ENCODE data around the gene PNLIPRP1. TPM values are rescaled to one million over a fixed set of nuclear protein-coding genes. Genes with fewer than 3 reads are reported as not detected.

PNLIPRP1 gene
- total and polyA plus RNA-seq, 2 of the 4 experiments (the other 2 are of a cell fraction) = not detected

DNA sequence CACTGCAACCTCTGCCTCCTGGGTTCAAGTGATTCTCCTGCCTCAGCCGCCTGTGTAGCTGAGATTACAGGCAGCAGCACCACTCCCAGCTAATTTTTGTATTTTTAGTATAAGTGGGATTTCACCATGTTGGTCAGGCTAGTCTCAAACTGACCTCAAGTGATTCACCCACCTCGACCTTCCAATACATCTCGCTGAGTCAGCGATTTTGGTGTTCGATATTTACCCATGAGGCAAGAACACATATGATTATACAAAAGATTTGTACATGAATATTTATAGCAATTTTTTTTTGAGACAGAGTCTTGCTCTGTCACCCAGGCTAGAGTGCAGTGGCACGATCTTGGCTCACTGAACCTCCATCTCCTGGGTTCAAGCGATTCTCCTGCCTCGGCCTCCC, 25.2 kb upstream of the PNLIPRP1 start:
- no peak overlapping the region for H2AFZ ChIP-seq (replicated peaks; ENCODE audit: low read length, poor library complexity)
- WGBS, 2 experiments (ENCODE audit: extremely low coverage in 2 of 2, insufficient read length in 1 of 2) = no CpG with 5 or more reads among the region's 8 CpGs
- POLR2A ChIA-PET (ENCODE audit: unreplicated experiment) = no interaction called here
- no peaks in the 10 kb centered on the region for H3K27me3 ChIP-seq (ENCODE audit: control insufficient read depth, insufficient read depth, low read length)
- H4K5ac ChIP-seq (ENCODE audit: low read depth, low read length) = no peak overlapping the region
- no peaks in the 10 kb centered on the region for H4K20me1 ChIP-seq (ENCODE audit: insufficient read depth, low read length)
- H3K79me1 ChIP-seq (ENCODE audit: low read depth in 1 of 2, low read length in 2 of 2) = no peaks in the 10 kb centered on the region
- H3K18ac ChIP-seq (ENCODE audit: low read depth, low read length) = no peak overlapping the region
- H4K91ac ChIP-seq (ENCODE audit: insufficient read depth, low read depth, low read length) = no peak overlapping the region
- H3K4me3 ChIP-seq (ENCODE audit: insufficient read depth, low read depth, low read length) = no peak overlapping the region
- ATAC-seq (ENCODE audit: low read depth) (no peak), DNase-seq (no peak)
- H3K27ac ChIP-seq (ENCODE audit: insufficient read depth, low read length) = no peak overlapping the region
- H2BK120ac ChIP-seq (ENCODE audit: low read depth, low read length) = no peak overlapping the region
- no peak overlapping the region for H3K4ac ChIP-seq (ENCODE audit: low read depth, low read length)
- no peak overlapping the region for H3K9ac ChIP-seq (ENCODE audit: low read depth, low read length)
- no peak overlapping the region for H4K8ac ChIP-seq (ENCODE audit: low read depth in 2 of 2, low read length in 2 of 2)
- no TSS peak for BruUV-seq (replicated peaks)
- CTCF ChIA-PET = no interaction called here
- in situ Hi-C loops (cut with MboI; ENCODE audit: low sequenced_read_pairs) (no loop called here), dilution Hi-C loops (cut with HindIII; ENCODE audit: low sequenced_read_pairs, unreplicated experiment) (no loop called here), intact Hi-C loops (cut with micrococcal nuclease) (no loop called here)
- no peak overlapping the region for H3K23ac ChIP-seq (ENCODE audit: low read depth, low read length)
- no peak overlapping the region for H2AK9ac ChIP-seq (replicated peaks; ENCODE audit: low read depth, low read length, poor library complexity)
- no peak overlapping the region for H2BK20ac ChIP-seq (ENCODE audit: low read depth, low read length)
- H3K4me2 ChIP-seq (ENCODE audit: low read depth, low read length) = no peak overlapping the region
- no peak overlapping the region for H3K56ac ChIP-seq (ENCODE audit: extremely low read depth, insufficient read depth, low read length)
- H3K9me1 ChIP-seq (ENCODE audit: insufficient read depth, low read length) = no peaks in the 10 kb centered on the region
- H3K14ac ChIP-seq (replicated peaks; ENCODE audit: low read depth, low read length) = no peak overlapping the region
- H2BK5ac ChIP-seq (ENCODE audit: low read depth, low read length, poor library complexity, severe bottlenecking) = no peak overlapping the region
- H3K36me3 ChIP-seq (ENCODE audit: control insufficient read depth, insufficient read depth, low read length) = no peaks in the 10 kb centered on the region
- no peak overlapping the region for H2BK15ac ChIP-seq (ENCODE audit: low read depth, low read length)
- H3K4me1 ChIP-seq (ENCODE audit: control insufficient read depth, insufficient read depth, low read length) = no peaks in the 10 kb centered on the region
- H2AK5ac ChIP-seq (ENCODE audit: low read depth, low read length) = no peak overlapping the region
- TF ChIP-seq CHD1 (IDR thresholded peaks at IDR 0.05; ENCODE audit: low read depth, low read length) (no peak), MAFK (IDR thresholded peaks at IDR 0.05; ENCODE audit: low read depth, low read length) (peak; percentile 99)
- no peaks in the 10 kb centered on the region for H3K9me3 ChIP-seq (ENCODE audit: control insufficient read depth, insufficient read depth, low read length)

Data from IMR-90 (cell line).